Fibroblast of the aortic adventitia (primary cell): ENCODE data around the gene NINJ2. TPM values are rescaled to one million over a fixed set of nuclear protein-coding genes. Genes with fewer than 3 reads are reported as not detected.

ENCODE experiments used
- DNase-seq: peaks from one replicate; pipeline ENCODE4 v3.0.0-alpha.2; 2010; ENCODE audit warnings: low read depth
- H3K4me3 ChIP-seq: 2 replicates; pipeline ENCODE4 v1.5.1; 2011; ENCODE audit warnings: low read depth, mild to moderate bottlenecking, control low read depth, low read length, moderate library complexity
- total RNA-seq: library from RNA; depleted of rRNA; stranded (reverse); fragments of >200 nt; gene quantifications from 2 replicates; pipeline ENCODE4 v1.2.3, GENCODE V29; 2012; ENCODE audit warnings: low replicate concordance
- TF ChIP-seq, protein P1 (sequence below): IDR thresholded peaks from 2 replicates; pipeline ENCODE4 v1.5.1; 2011; ENCODE audit warnings: mild to moderate bottlenecking, low read length, control low read depth, inconsistent platforms; ENCODE audit not compliant: insufficient read depth

The NINJ2 gene
- total RNA-seq, 1 donor = 0.45 TPM

DNA sequence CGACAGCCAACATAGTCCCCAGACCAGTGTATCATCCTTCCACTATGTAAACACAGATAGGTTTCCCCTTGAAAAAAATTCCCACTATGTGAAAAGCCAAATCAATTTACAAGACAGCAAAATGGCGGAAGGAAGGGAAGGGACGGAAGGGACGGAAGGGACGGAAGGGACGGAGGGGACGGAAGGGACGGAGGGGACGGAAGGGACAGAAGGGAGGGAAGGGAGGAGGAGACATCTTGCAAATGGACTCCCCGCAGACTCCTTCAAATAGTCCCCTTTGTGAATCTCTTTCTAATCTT lies 75.3 kb downstream of the NINJ2 start:
- TF ChIP-seq, protein P1, sequence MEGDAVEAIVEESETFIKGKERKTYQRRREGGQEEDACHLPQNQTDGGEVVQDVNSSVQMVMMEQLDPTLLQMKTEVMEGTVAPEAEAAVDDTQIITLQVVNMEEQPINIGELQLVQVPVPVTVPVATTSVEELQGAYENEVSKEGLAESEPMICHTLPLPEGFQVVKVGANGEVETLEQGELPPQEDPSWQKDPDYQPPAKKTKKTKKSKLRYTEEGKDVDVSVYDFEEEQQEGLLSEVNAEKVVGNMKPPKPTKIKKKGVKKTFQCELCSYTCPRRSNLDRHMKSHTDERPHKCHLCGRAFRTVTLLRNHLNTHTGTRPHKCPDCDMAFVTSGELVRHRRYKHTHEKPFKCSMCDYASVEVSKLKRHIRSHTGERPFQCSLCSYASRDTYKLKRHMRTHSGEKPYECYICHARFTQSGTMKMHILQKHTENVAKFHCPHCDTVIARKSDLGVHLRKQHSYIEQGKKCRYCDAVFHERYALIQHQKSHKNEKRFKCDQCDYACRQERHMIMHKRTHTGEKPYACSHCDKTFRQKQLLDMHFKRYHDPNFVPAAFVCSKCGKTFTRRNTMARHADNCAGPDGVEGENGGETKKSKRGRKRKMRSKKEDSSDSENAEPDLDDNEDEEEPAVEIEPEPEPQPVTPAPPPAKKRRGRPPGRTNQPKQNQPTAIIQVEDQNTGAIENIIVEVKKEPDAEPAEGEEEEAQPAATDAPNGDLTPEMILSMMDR = no peak
- H3K4me3 ChIP-seq = no peak overlapping the region
- DNase-seq = no peak

DNA sequence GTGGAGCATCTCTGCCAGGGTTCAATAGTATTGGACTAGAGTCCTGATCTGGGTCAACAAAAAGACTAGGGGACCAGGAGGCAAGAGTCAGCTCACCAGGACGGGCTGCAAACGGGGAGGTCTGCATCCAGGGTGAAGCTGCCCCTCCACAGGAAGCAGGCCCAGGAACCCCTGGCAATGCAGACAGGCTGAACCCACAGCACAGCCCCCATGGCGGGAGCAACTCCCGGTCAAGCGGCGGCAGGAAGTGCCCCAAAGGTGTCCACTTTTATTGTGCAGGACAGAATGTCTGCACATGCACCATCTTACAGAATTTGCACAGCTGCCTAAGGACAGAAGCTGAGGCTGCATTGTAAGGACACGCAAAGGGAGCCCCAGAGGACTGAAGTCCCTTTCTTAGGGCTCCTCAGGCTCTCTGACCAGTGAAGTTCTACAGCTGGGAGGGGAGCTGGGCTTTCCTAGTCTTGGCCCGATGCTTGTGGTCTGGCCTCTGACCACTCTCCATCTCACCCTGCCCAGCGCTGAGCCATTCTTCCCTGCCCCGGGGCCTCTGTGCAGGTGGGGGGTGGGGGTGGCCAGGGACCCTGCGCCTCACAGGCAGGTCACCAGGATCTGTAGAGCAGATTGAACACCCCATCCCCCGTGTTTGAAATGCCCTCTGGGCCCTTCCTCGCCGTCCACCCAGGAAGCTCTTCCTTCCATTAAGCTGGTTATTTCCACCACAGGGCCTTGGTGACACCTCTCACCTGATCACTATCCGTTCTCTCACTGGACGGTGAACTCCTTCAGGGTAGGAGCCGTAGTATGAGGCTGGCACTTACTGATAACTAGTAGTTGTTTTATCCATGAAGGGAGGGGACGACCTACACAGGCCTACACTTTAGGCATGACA lies 75.9 kb downstream of the NINJ2 start:
- H3K4me3 ChIP-seq = no peak overlapping the region
- TF ChIP-seq, protein P1 = no peak
- no peak for DNase-seq

DNA sequence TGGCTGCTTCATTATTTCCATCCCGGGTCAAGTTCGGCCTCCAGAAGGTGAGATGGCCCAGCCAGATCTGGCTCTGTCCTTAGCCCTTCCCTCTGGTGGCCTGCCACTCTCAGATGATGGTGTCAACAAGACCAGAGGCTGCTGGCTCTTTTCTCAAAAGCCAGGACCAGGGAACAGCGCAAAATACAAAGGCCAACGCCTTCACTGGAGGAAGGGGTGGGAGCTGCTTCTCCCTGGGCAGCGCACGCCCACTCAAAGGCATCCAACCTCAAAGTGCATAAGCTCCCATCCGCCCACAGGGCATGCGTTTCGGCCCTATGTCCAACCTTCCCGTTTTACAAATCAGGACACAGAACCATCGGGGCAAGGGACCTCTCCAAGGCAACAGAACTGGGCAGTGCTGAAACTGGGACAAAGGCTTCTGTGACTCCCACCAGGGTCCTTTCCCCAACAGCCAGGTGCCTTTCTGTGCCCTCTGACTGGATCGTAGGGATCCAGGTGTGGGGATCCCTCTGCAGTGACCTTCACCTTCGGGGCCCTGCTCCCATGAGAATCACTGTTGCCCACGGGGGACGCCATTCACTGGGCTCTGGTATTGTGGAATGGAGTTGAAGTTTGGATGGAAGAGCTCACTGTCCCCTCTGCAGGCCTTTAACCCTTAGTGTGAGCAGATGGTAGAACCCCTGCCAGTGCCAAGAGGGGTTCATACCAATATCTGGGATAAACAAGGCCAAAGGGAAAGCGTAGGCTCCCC lies 76.8 kb downstream of the NINJ2 start:
- TF ChIP-seq, protein P1 = no peak
- no peak for DNase-seq
- no peak overlapping the region for H3K4me3 ChIP-seq

DNA sequence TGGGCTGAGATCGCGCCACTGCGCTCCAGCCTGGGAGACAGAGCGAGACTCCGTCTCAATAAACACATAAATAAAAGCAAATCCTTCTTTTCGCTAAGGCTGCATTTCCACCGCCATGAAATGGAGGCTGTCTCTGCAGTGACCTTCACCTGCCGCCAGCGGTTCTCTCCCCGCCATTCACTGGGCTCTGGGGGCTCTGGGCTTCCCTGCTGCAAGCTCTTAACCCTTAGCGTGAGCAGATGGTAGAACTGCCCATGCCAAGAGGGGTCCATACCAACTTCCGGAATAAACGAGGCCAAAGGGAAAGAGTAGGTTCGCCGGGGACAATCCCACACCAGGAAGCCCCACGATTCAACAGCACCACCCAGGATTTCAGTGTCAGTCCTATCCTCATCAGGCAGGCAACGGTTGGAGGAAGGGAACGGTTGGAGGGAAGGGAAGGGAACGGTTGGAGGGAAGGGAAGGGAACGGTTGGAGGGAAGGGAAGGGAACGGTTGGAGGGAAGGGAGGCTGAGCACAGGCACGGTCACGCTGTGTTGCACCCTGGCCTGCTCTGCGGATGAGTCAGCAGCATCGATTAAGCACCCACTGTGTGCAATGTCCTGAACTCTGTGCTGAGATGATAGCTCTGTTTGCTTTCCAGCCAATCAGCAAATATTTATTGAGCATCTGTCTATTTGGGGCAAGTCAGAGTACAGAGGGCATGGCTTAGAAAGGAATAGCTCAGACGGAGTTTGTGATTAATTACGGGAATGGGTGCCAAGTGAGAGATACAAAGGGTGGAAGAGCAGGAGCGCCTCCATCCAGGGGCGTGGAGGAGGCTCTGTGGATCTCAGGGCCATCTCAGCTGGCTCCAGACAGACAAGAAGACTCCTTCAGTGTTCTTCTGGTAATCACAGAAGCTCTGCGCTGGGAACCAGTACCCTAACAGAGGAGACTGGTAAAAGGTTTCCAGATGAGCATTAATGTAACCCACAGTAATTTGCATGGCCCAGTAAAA lies 77.9 kb downstream of the NINJ2 start:
- no peak overlapping the region for H3K4me3 ChIP-seq
- TF ChIP-seq, protein P1 = no peak
- DNase-seq = no peak

DNA sequence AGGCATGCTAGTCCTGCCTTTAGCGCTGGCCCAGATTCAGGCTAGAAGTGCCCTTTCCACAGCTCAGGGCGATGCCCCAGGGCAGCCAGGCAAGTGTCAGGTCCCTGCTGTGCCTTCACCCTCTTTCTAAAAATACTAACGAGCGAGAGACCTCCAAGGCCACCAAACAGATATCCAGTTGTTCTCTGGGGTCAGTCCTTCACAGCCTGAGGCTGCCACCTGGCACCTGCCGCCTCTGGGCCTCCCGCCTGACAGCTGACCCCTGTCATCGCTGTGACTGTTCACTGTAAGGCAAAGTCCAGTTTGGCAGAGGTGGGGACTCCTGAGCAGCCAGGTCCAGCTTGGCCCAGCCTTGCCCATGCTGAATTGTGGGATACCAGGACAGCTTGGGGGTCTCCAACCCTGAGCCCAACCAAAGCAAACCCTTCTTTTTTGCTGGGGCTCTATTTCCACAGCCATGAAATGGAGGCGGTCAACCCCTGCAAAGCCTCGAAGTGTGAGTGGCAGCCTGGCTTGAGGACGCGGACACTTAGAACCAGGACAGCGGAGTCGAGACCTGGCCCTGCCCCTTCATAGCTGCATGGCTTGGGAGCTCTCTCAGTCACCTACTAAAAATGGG lies 79.9 kb downstream of the NINJ2 start:
- no peak overlapping the region for H3K4me3 ChIP-seq
- DNase-seq = no peak
- TF ChIP-seq, protein P1 = no peak

DNA sequence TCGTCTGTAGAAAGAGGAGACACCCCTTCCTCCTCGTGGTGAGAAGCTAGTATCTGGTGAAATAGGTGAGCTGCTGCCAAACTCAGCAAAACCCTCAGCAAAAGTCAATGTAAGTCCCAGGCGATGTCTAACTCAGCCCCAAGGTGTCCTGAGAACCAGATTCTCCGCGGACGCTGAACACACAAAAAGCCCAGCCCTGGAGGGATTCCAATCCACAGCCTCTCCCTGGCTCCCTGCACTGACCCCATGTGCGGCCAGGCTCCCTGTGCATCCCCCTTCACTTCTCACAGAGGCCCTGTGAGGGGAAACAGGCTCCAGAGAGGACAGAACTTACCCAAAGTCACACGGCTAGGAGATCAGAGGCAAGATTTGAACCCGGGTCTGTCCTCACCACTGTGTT lies 81.5 kb downstream of the NINJ2 start:
- no peak overlapping the region for H3K4me3 ChIP-seq
- TF ChIP-seq, protein P1 = no peak
- DNase-seq = no peak
